ENCODE measurements around the gene TCAF2.
"Not testable (repeated sequence)": the region's sequence is repeated elsewhere in the genome, so short reads cannot be mapped to it uniquely, and the experiment has no call there.

The TCAF2 gene

DNA sequence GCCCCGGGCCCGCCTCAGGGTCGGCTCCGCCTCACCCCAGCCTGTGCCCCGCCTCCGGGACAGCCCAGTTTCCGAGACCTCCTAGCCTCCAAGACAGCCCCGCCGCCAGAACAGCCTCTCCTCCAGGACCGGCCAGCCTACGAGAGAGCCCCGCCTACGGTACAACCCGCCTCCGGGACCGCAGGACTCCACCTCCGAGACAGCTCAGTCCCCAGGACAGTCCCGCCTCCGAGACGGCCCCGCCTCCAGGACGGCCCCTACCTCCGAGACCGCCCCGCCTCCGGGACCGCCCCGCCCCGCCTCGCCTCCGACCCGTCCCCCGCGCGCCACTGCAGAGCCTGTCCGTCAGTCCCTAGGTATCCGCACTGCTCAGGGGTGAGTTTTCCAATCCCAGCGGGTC is at the start of gene TCAF2:
TSS of gene TCAF2 (plus strand) at position 329 of the 400 bp plus-strand sequence.
- DNase-seq: not testable (repeated sequence)

GRCh38 chr7:143571501-143571900 is 49.3 kb upstream of the TCAF2 start, which contains the start of gene CTAGE15:
Gene CTAGE15 (plus strand): TSS chr7:143571801. CDS start chr7:143571818, 17 bp downstream.
- DNase-seq: not testable (repeated sequence)

DNA sequence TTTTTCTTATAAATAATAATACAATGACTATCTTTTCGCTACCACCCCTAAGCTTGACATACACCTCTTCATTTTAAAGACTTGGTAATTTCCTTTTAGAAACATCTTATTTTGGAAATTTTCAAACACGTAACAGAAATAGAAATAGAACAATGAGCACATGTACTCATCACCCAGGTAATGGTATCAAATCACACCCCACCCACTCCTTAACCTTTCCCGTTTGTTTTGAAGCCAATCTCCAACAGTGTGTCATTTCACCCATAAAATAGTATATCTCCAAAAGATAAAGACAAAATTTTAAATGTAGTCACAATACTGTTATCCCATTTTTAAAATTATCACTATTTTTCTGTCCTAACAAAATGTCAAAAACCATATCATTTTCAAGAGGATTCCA is 32.6 kb upstream of the TCAF2 start:
- DNase-seq: not testable (repeated sequence)

GRCh38 chr7:143589897-143590296 is 30.9 kb upstream of the TCAF2 start:
- not testable (repeated sequence) for DNase-seq

GRCh38 chr7:143598086-143598485 is 22.7 kb upstream of the TCAF2 start:
- DNase-seq: not testable (repeated sequence)

- DNase-seq: not testable (repeated sequence)
Observed at GRCh38 chr7:143603549-143603948, 17.2 kb upstream of the TCAF2 start.

DNA sequence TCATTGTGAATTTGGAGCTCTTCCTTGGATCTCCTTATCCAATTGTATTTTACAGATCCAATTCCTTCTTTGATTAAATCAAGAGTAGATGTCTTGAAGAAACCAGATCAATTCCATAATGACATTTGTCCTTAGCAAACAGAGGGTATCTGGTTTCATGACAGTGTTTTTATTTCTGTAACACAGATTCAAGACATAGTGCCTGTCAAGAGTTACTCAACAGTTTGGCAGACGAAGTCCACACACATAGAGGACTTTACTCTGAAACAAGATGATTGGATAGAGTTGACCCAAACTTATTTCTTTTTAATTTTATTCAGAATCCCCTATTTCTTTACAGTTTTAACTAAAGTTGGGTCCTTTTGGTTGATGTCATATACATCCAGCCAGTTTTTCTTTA is 14.7 kb upstream of the TCAF2 start:
- DNase-seq: not testable (repeated sequence)

DNA sequence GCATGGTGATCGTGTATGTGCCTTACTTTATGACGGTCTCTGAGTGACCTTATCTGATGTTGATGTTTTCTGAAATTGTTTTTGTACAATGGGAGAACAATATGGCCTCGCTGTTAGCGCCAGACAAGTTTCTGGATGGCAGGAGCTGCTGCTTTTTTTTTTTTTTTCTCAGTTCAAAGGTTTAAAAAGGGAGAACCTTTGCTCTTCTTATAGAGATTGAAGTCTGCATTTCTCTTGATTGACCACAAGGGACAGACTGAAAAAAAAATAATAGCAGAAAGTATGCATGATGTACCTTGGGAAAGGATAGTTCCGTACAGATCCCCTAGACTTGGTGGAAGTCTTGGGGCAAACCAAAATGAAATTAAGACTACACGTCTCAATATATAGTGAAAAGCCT is 5.2 kb upstream of the TCAF2 start:
- DNase-seq: not testable (repeated sequence)

DNA sequence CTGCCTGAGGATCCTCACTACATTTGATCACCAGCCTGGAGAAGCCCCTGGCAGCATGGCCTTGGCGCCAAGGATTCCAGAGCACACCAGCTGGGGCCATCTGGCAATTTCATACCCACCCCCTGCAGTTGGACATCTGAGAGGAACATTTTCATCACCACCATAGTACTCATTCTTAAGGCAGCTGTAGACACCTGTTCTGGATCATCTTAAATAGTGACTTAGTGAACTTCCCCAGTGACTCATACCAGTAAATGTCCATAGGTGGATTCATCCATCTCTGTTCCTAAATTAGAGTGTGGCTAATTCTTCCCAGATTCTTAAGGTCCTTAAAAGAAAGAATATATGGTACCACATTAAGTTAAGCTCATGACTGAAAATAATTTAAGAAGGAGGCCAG is 3.6 kb upstream of the TCAF2 start:
- DNase-seq: not testable (repeated sequence)

DNA sequence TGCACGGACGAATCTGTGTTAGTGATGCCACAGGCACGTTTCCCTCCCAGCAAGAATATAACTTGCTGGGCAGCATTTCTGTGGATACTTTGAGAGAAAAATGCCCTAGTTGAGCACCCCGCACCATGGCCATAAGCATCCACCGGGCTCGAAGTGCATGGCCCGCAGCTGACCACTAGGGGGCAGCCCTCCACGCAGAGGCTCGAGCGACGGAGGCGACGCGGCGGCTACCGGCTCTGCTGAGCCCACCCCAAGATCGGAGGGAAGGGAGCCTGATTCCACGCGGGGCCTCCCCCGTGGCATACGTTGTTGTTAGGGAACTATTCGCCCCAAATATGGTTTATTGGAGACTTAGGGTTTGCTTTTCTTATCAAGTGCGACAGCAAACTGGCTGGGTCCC is 716 bp upstream of the TCAF2 start:
- not testable (repeated sequence) for DNase-seq

DNA sequence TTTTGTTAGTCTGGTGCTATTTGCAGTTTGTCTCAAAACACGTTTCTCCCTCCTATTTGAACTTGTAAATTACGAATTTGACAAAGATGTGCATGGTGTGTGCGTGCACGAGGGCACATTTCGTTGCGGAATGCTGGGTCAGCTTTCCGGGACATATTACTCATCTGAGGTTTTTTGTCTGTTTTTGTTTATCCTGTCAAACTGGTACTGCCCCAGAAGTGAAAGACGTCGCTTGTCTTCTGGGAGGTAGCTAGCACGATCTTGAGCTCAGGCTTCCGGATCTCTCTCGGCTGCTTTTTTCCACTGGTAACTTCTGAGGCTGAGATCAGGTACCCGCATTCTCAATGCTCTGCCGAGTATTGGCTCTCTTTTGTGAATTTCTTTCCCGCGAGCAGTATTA is 401 bp downstream of the TCAF2 start:
- not testable (repeated sequence) for DNase-seq

DNA sequence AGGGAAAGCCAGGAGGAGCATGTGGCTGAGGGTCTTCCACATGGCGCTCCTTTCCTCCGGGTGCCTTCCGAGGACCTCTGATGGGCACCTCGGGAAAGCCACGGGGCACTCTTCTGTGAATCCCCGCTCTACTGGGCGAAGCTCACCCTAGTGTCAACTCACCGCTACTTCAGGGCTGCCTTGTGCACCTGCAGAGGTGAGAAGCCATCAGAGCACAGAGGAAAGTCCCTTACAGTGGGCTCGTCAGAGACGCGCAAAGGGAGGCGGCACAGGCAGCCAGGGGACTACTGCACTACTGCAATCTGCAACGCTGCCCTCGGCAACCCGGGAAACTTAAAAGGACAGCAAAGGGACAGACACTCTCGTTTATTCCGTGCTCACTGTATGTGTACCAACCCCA is 1.4 kb downstream of the TCAF2 start:
- not testable (repeated sequence) for DNase-seq

GRCh38 chr7:143630653-143631052 is 9.9 kb downstream of the TCAF2 start:
- not testable (repeated sequence) for DNase-seq

DNA sequence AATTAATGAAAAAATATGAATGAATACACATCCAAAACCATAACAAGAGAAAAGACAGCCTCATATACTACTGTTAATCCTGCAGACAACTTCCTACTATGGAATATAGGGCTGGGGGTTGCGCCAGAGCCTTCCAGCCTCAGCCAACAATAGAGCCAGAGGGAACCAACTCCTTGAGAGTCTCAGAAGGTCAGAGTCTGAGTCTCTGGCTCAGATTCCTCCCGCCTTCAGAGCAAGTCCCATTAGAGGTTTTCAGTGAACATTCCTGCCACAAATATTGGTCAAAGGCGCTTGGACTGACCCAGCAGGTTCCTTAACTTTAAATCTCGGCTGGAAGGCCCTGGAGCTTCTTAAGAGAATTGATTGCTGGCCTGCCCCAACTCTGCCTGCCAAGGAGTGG is 11.7 kb downstream of the TCAF2 start:
- not testable (repeated sequence) for DNase-seq

- DNase-seq: not testable (repeated sequence)
Observed at GRCh38 chr7:143633013-143633618, 12.3 kb downstream of the TCAF2 start.

DNA sequence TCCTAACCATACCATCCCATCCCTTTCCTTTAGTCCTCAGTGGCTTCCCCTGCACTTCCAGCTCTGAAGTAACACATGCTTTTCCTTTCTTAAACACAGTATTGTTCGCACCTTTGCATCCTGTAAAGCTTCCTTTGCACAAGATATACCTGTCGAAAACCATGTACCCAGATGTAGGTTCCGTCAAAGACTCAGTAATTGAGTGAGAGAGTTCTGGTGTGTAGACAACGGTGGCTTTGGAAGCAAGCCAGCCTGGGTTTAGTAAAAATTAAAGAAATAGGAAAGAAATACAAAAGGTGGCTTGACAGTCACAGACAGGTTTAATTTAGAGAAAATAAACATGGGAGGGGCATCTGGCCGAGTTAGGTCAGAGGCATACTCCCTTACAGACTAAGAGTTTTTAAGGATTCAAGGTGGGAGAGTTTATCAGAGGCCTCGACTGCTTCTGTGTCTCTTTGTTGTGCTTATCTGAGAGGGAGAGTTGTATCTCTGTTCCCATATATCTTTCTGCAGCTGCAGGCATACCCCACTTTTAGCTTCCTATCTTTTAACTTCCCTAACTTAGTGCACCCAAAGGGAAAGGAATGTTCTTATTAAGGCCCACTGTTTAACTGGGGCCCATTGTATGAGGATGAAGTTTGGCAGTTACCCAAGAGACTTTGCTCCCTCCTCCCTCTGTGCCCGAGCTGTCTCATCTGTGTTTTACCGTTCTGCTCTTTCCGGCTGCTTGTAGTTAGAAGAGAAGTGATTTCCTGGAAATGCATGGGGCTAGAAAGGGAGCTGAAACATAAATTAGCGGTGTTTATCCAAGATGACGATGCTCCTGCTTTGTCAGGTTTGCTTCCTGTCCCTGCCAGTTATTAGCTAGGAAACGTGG is 14.8 kb downstream of the TCAF2 start:
- DNase-seq: not testable (repeated sequence)

- not testable (repeated sequence) for DNase-seq
Observed at GRCh38 chr7:143639372-143639771, 18.6 kb downstream of the TCAF2 start.

GRCh38 chr7:143640528-143641189 is 19.9 kb downstream of the TCAF2 start:
- DNase-seq: not testable (repeated sequence)

DNA sequence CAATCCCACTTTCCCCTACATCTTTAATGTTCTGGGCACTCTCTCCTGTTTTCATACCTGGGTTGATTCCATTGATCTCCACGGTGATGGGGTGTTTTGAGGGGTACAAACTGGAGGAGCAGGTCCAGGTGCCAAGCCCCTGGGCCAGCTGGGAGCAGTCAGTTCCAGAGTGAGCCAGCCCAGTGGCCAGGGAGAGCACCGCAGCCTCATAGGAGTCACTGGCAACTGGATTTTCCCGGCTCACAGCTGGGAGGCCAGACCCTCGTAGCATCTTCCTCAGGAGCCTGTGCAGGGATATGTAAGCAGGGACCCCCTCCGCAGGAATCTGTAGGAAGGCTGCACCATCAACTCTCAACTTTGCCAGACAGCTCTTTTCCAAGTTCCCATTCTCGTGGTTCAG is 25.8 kb downstream of the TCAF2 start:
- not testable (repeated sequence) for DNase-seq

GRCh38 chr7:143649902-143650301 is 29.1 kb downstream of the TCAF2 start:
- DNase-seq: not testable (repeated sequence)

- DNase-seq: not testable (repeated sequence)
Observed at GRCh38 chr7:143650447-143650846, 29.7 kb downstream of the TCAF2 start.

Measured in inflammatory macrophage treated with lipopolysaccharide for 1 hour (primary cell).